ENCODE results near the gene SLC25A53.

Gene SLC25A53

GRCh38 chrX:104137496-104137895 lies 19.3 kb downstream of the SLC25A53 start:
- Histone ChIP-seq H3K36me3 (ENCODE audit: control insufficient read depth in 2 of 2, insufficient read depth in 1 of 2, low read length in 2 of 2) (no peaks in the 10 kb centered on the region), H3K4me1 (ENCODE audit: control insufficient read depth, insufficient read depth, low read length) (no peaks in the 10 kb centered on the region), H3K4me3 (ENCODE audit: low read depth, low read length) (no peak overlapping the region), H3K27ac (ENCODE audit: extremely low read depth, low read depth, low read length) (no peak overlapping the region), H3K9me3 (ENCODE audit: control insufficient read depth, insufficient read depth, low read depth, low read length) (no peaks in the 10 kb centered on the region)
- ChIA-PET CTCF (interaction anchor here (0.6 to 3.4 kb wide), 15 partner anchors 11 to 506 kb away, joined by 3 to 37 read pairs (median 6); no protein-coding TSS in a partner anchor), POLR2A (no interaction called here)
- TF ChIP-seq ZNF514 (tag by site-specific recombination; IDR thresholded peaks at IDR 0.05) = no peak
- TF ChIP-seq SP2 (tag by site-specific recombination; IDR thresholded peaks at IDR 0.05) = peak; percentile 47

- ChIA-PET POLR2A (interaction anchor here (0.7 to 1.0 kb wide), 2 partner anchors 37 to 289 kb away, joined by 3 read pairs; no protein-coding TSS in a partner anchor), CTCF (interaction anchor here (0.6 to 3.4 kb wide), 33 partner anchors 10 to 1218 kb away, joined by 3 to 37 read pairs (median 3); partner anchors contain the start of gene ZCCHC18)
- Histone ChIP-seq H3K4me3 (ENCODE audit: low read depth, low read length) (peak overlapping the region; percentile 27; the same call in 1 of the 2 replicates), H3K27ac (ENCODE audit: extremely low read depth, low read depth, low read length) (no peak overlapping the region), H3K9me3 (ENCODE audit: control insufficient read depth, insufficient read depth, low read depth, low read length) (no peaks in the 10 kb centered on the region), H3K4me1 (ENCODE audit: control insufficient read depth, insufficient read depth, low read length) (no peaks in the 10 kb centered on the region), H3K36me3 (ENCODE audit: control insufficient read depth in 2 of 2, insufficient read depth in 1 of 2, low read length in 2 of 2) (no peaks in the 10 kb centered on the region)
- 0 out of 2 replicates have a peak, but pooled peaks have one; percentile 14 for TF ChIP-seq ZSCAN30 (tag by site-specific recombination; IDR thresholded peaks at IDR 0.05)
- peak; percentile 64; the same call in 1 of the 2 replicates for TF ChIP-seq CTCF (tag by site-specific recombination; IDR thresholded peaks at IDR 0.05)
- 0 out of 2 replicates have a peak, but pooled peaks have one; percentile 16 for TF ChIP-seq ZNF341 (tag by site-specific recombination; IDR thresholded peaks at IDR 0.05; ENCODE audit: low read depth)
- no peak for TF ChIP-seq EGR2 (tag by site-specific recombination; IDR thresholded peaks at IDR 0.05; ENCODE audit: low read depth)
- no peak for TF ChIP-seq ZNF2 (tag by site-specific recombination; IDR thresholded peaks at IDR 0.05)
- TF ChIP-seq ZNF654 (tag by site-specific recombination; IDR thresholded peaks at IDR 0.05; ENCODE audit: low read depth) = peak; percentile 95
- no peak for TF ChIP-seq ZNF18 (tag by site-specific recombination; IDR thresholded peaks at IDR 0.05)
- TF ChIP-seq ZNF747 (tag by site-specific recombination; IDR thresholded peaks at IDR 0.05) = no peak
- 0 out of 2 replicates have a peak, but pooled peaks have one; percentile 15 for TF ChIP-seq ZNF660 (tag by site-specific recombination; IDR thresholded peaks at IDR 0.05)
- no peak for TF ChIP-seq ZBTB7A (tag by site-specific recombination; IDR thresholded peaks at IDR 0.05; ENCODE audit: low read depth)
- 0 out of 2 replicates have a peak, but pooled peaks have one; percentile 51 for TF ChIP-seq ZNF449 (tag by site-specific recombination; IDR thresholded peaks at IDR 0.05)
- no peak for TF ChIP-seq ZNF404 (tag by site-specific recombination; IDR thresholded peaks at IDR 0.05)
- TF ChIP-seq SP3 (tag by site-specific recombination; IDR thresholded peaks at IDR 0.05) = no peak
- TF ChIP-seq ZNF140 (tag by site-specific recombination; IDR thresholded peaks at IDR 0.05) = no peak
These were observed 20.4 kb downstream of the SLC25A53 start for GRCh38 chrX:104136241-104137019.

All from HEK293 (cell line).